HFFc6 (cell line): Measurements from ENCODE around the gene ROCK2. TPM values are rescaled to one million over a fixed set of nuclear protein-coding genes. Genes with fewer than 3 reads are reported as not detected.

Experiments used
- DNase-seq: peaks from one replicate; pipeline ENCODE4 v3.0.0-alpha.2; 2018
- H3K27ac Mint-ChIP-seq: 2 replicates; pipeline ENCODE4 v1.8.0; 2020; ENCODE audit warnings: mild to moderate bottlenecking, mixed read lengths
- H3K27me3 Mint-ChIP-seq: 2 replicates; pipeline ENCODE4 v1.8.0; 2021; ENCODE audit warnings: mild to moderate bottlenecking, moderate library complexity, mixed read lengths; ENCODE audit not compliant: insufficient read depth
- H3K36me3 Mint-ChIP-seq: 2 replicates; pipeline ENCODE4 v1.8.0; 2021; ENCODE audit warnings: low read depth, mixed read lengths
- H3K4me1 Mint-ChIP-seq: 2 replicates; pipeline ENCODE4 v1.8.0; 2020; ENCODE audit warnings: low read depth, mixed read lengths
- H3K4me3 Mint-ChIP-seq: 2 replicates; pipeline ENCODE4 v1.8.0; 2020; ENCODE audit warnings: mild to moderate bottlenecking, moderate library complexity, mixed read lengths
- H3K9me3 Mint-ChIP-seq: 2 replicates; pipeline ENCODE4 v1.8.0; 2020; ENCODE audit warnings: mild to moderate bottlenecking, mixed read lengths
- total RNA-seq, 6 experiments: library from RNA; stranded (reverse); fragmentation: NEBNext Ultra II Directional; extraction: Animal tissue kit (Norgen Biotek cat#: 25700); gene quantifications; 2 replicates in 1 of 6; 3 replicates in 5 of 6; pipeline ENCODE4 v1.2.3, GENCODE V29; 2021
- TF ChIP-seq, protein P1 (sequence below): fragments of 200-600 bp; sonication (generic); IDR thresholded peaks from 2 replicates; pipeline ENCODE4 v1.5.0; 2021; ENCODE audit warnings: antibody characterized with exemption, mild to moderate bottlenecking

Gene ROCK2
- total RNA-seq, 6 experiments from 2014 or later: 41.6 to 54.3 (median 51.7) TPM

GRCh38 chr2:11343650-11344341 is 640 bp downstream of the ROCK2 start:
- peak overlapping the region; percentile 98 for H3K4me3 Mint-ChIP-seq
- no peaks in the 10 kb centered on the region for H3K36me3 Mint-ChIP-seq
- TF ChIP-seq, protein P1, sequence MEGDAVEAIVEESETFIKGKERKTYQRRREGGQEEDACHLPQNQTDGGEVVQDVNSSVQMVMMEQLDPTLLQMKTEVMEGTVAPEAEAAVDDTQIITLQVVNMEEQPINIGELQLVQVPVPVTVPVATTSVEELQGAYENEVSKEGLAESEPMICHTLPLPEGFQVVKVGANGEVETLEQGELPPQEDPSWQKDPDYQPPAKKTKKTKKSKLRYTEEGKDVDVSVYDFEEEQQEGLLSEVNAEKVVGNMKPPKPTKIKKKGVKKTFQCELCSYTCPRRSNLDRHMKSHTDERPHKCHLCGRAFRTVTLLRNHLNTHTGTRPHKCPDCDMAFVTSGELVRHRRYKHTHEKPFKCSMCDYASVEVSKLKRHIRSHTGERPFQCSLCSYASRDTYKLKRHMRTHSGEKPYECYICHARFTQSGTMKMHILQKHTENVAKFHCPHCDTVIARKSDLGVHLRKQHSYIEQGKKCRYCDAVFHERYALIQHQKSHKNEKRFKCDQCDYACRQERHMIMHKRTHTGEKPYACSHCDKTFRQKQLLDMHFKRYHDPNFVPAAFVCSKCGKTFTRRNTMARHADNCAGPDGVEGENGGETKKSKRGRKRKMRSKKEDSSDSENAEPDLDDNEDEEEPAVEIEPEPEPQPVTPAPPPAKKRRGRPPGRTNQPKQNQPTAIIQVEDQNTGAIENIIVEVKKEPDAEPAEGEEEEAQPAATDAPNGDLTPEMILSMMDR: no peak
- no peak for DNase-seq
- peak overlapping the region; percentile 92 for H3K27ac Mint-ChIP-seq
- peaks cover 2% of the 10 kb centered on the region for H3K27me3 Mint-ChIP-seq
- no peaks in the 10 kb centered on the region for H3K9me3 Mint-ChIP-seq
- H3K4me1 Mint-ChIP-seq: peaks cover 46% of the 10 kb centered on the region

DNA sequence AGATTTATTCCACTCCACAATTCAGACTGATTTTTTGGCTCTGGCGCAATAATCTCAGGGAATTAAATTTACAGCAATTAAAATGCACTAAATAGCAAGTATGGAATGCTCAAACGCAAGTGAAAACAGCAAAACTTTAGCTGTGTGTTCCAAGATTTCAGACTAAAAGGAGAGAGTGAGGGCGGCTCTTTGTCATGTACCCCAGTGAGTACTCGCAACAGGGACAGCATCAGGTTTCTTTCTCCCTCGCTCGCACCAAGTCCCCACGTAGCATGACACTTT is 1.1 kb downstream of the ROCK2 start:
- H3K27ac Mint-ChIP-seq: peak overlapping the region; percentile 92
- TF ChIP-seq, protein P1: no peak
- DNase-seq: no peak
- H3K4me1 Mint-ChIP-seq: peaks cover 51% of the 10 kb centered on the region
- H3K36me3 Mint-ChIP-seq: no peaks in the 10 kb centered on the region
- H3K27me3 Mint-ChIP-seq: no peaks in the 10 kb centered on the region; the same call in 1 of the 2 replicates
- H3K4me3 Mint-ChIP-seq: peak overlapping the region; percentile 98
- no peaks in the 10 kb centered on the region for H3K9me3 Mint-ChIP-seq

- Mint-ChIP-seq H3K9me3 (no peaks in the 10 kb centered on the region), H3K27ac (peak overlapping the region; percentile 92), H3K27me3 (no peaks in the 10 kb centered on the region; the same call in 1 of the 2 replicates), H3K36me3 (no peaks in the 10 kb centered on the region), H3K4me1 (peaks cover 51% of the 10 kb centered on the region), H3K4me3 (peak overlapping the region; percentile 98)
- TF ChIP-seq, protein P1: no peak
- peak; percentile 81 for DNase-seq
Measured at GRCh38 chr2:11342551-11343367, 1.7 kb downstream of the ROCK2 start.

GRCh38 chr2:11340717-11341116 is 3.7 kb downstream of the ROCK2 start:
- Mint-ChIP-seq H3K27ac (no peak overlapping the region), H3K4me1 (peaks cover 59% of the 10 kb centered on the region), H3K9me3 (no peaks in the 10 kb centered on the region), H3K36me3 (peaks cover 5% of the 10 kb centered on the region), H3K4me3 (peak overlapping the region; percentile 67), H3K27me3 (no peaks in the 10 kb centered on the region; the same call in 1 of the 2 replicates)
- TF ChIP-seq, protein P1: no peak
- DNase-seq: no peak

- DNase-seq: no peak
- Mint-ChIP-seq H3K27me3 (no peaks in the 10 kb centered on the region; the same call in 1 of the 2 replicates), H3K4me3 (no peak overlapping the region), H3K4me1 (peaks cover 63% of the 10 kb centered on the region), H3K36me3 (peaks cover 5% of the 10 kb centered on the region), H3K27ac (no peak overlapping the region), H3K9me3 (no peaks in the 10 kb centered on the region)
- TF ChIP-seq, protein P1: no peak
Measured at GRCh38 chr2:11339508-11340083, 4.8 kb downstream of the ROCK2 start.
